GM23248 (cell line): ENCODE measurements around the gene RAMP1. TPM values are rescaled to one million over a fixed set of nuclear protein-coding genes. Genes with fewer than 3 reads are reported as not detected.

ENCODE experiments used
- DNase-seq: peaks from one replicate; pipeline ENCODE4 v3.0.0-alpha.2; 2015
- H2AFZ ChIP-seq: fragments of 200-600 bp; sonication (generic); 2 replicates; pipeline ENCODE4 v1.6.1; 2016; ENCODE audit warnings: antibody characterized with exemption
- H3F3A ChIP-seq: fragments of 200-600 bp; sonication (generic); 2 replicates; pipeline ENCODE4 v1.6.1; 2016; ENCODE audit warnings: mild to moderate bottlenecking, antibody characterized with exemption, mixed run types; ENCODE audit not compliant: insufficient read depth
- H3K27ac ChIP-seq: fragments of 200-600 bp; sonication (generic); 2 replicates; pipeline ENCODE4 v1.5.1; 2016; ENCODE audit warnings: mild to moderate bottlenecking
- H3K27me3 ChIP-seq: fragments of 200-600 bp; sonication (generic); replicated peaks from 2 replicates; pipeline ENCODE4 v1.6.1; 2016; ENCODE audit warnings: mild to moderate bottlenecking; ENCODE audit not compliant: insufficient read depth
- H3K36me3 ChIP-seq: fragments of 200-600 bp; sonication (generic); 2 replicates; pipeline ENCODE4 v1.6.1; 2016; ENCODE audit warnings: low read depth, mild to moderate bottlenecking
- H3K4me1 ChIP-seq: fragments of 200-600 bp; sonication (generic); 2 replicates; pipeline ENCODE4 v1.6.1; 2016; ENCODE audit warnings: mild to moderate bottlenecking; ENCODE audit not compliant: insufficient read depth
- H3K4me2 ChIP-seq: fragments of 200-600 bp; sonication (generic); one replicate; pipeline ENCODE4 v1.6.1; 2016; ENCODE audit warnings: mild to moderate bottlenecking; ENCODE audit not compliant: unreplicated experiment
- H3K4me3 ChIP-seq: fragments of 200-600 bp; sonication (generic); 2 replicates; pipeline ENCODE4 v1.5.1; 2016; ENCODE audit warnings: mild to moderate bottlenecking
- H3K79me2 ChIP-seq: fragments of 200-600 bp; sonication (generic); 2 replicates; pipeline ENCODE4 v1.6.1; 2016; ENCODE audit warnings: mild to moderate bottlenecking; ENCODE audit not compliant: insufficient read depth
- H3K9ac ChIP-seq: fragments of 200-600 bp; sonication (generic); 2 replicates; pipeline ENCODE4 v1.6.1; 2016; ENCODE audit warnings: mild to moderate bottlenecking
- H3K9me2 ChIP-seq: fragments of 200-600 bp; sonication (generic); 2 replicates; pipeline ENCODE4 v1.6.1; 2016; ENCODE audit warnings: mixed run types, mild to moderate bottlenecking, moderate library complexity; ENCODE audit not compliant: insufficient read depth
- H3K9me3 ChIP-seq: fragments of 200-600 bp; sonication (generic); one replicate; pipeline ENCODE4 v1.6.1; 2017; ENCODE audit warnings: low read depth
- H4K20me1 ChIP-seq: fragments of 200-600 bp; sonication (generic); 2 replicates; pipeline ENCODE4 v1.6.0; 2016; ENCODE audit not compliant: insufficient read depth
- EZH2 ChIP-seq: fragments of 200-600 bp; sonication (generic); IDR thresholded peaks from 2 replicates; pipeline ENCODE4 v1.6.1; 2018; ENCODE audit warnings: antibody characterized with exemption, mild to moderate bottlenecking; ENCODE audit not compliant: insufficient read depth, poor library complexity, severe bottlenecking
- EZH2phosphoT487 ChIP-seq: fragments of 200-600 bp; sonication (generic); IDR thresholded peaks from 2 replicates; pipeline ENCODE4 v1.6.1; 2018; ENCODE audit warnings: antibody characterized with exemption, moderate library complexity, mild to moderate bottlenecking, low read depth; ENCODE audit not compliant: insufficient read depth
- WGBS, 2 experiments: methylation state at CpG; one replicate each; pipeline ENCODE4 v1.1.6; 2015 to 2017; ENCODE audit warnings: low lambda C conversion rate in 2 of 2, low coverage in 1 of 2; ENCODE audit errors: missing lambda C conversion rate in 2 of 2; 5-methylcytosine and 5-hydroxymethylcytosine counted together
- in situ Hi-C: fragments of 300-500 bp; cut with MboI; formaldehyde crosslinking; loops from 2 replicates; pipeline ENCODE4 v1.15.0; 2020
- polyA plus RNA-seq: library from polyadenylated mRNA; unstranded; fragments of >200 nt; fragmentation: Nextera tagmentation; extraction: Ambion mirVana; gene quantifications from 2 replicates; pipeline ENCODE4 v1.2.1, GENCODE V29; 2016
- total RNA-seq: library from RNA; depleted of rRNA; stranded (reverse); fragments of >200 nt; shearing (Covaris generic); gene quantifications from 2 replicates; pipeline ENCODE4 v1.2.3, GENCODE V29; 2014

RAMP1 gene
- total and polyA plus RNA-seq, 2 experiments from 2014 or later, result 4.1 to 11.1 TPM

DNA sequence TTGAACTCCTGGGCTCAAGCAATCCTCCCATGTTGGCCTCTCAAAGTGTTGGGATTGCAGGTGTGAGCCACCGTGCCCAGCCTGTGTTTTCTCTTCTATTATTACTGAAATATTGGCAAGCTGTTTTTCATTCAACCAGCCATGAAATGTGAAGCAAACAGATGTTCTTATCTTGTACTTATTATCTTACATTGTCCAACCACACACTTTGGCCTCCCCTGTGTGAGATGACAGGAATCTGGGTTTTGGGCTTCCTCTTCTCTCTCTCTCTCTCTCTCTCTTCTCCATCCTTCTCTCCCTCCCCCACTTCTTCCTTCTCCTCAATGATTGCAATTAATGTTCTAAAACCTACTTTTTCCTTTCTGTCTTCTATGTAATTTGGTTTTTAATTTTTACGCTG is 33.1 kb downstream of the RAMP1 start:
- Histone ChIP-seq H3K9me2 (no peaks in the 10 kb centered on the region), H3K4me3 (no peak overlapping the region), H3K27ac (no peak overlapping the region), H3K9ac (no peak overlapping the region), H2AFZ (no peak overlapping the region), H3K4me2 (no peak overlapping the region), H3F3A (no peaks in the 10 kb centered on the region), H3K4me1 (peaks cover 9% of the 10 kb centered on the region), H3K27me3 (no peaks in the 10 kb centered on the region), H3K9me3 (no peaks in the 10 kb centered on the region), H4K20me1 (no peaks in the 10 kb centered on the region), H3K79me2 (no peaks in the 10 kb centered on the region), H3K36me3 (no peaks in the 10 kb centered on the region)
- TF ChIP-seq EZH2 (no peak), EZH2phosphoT487 (no peak)
- no peak for DNase-seq
- in situ Hi-C loops, result no loop called here
- WGBS, 2 experiments, result 100% methylated on average over 2 of the region's 2 CpGs

DNA sequence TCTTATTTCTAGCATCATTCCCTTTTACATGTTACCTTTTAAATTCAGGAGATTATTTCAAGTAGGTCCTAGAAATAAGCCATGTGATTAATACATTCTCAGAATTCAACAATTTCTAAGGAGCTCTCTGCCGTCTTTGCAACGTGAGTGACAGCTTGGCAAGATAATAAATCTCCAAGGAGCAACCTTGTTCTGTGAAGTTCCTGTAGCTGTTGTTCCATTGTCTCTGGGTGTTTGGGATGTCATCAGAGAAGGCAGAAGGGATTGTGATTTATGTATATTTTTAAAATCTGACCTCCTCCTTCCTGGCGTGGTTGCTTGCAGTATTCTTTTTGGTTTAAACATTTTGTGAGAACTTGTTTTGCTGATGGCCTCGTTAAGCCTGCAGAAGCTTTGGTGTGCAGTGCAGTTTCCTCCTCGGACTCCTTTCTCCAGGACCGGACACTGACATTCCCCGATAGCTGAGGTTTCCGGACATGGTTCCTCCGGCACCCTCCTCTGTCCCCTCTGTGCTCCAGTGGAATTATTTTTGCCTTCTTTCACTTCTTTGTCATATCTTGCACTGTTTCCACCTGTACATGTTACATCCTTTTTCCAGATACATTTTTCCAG is 33.7 kb downstream of the RAMP1 start:
- no peaks in the 10 kb centered on the region for H3K27me3 ChIP-seq
- in situ Hi-C loops, result no loop called here
- H3K27ac ChIP-seq, result no peak overlapping the region
- no peak for DNase-seq
- H3K36me3 ChIP-seq, result no peaks in the 10 kb centered on the region
- H3F3A ChIP-seq, result no peaks in the 10 kb centered on the region
- H2AFZ ChIP-seq, result no peak overlapping the region
- H3K9me3 ChIP-seq, result no peaks in the 10 kb centered on the region
- no peak overlapping the region for H3K9ac ChIP-seq
- H3K4me2 ChIP-seq, result no peak overlapping the region
- H3K4me3 ChIP-seq, result no peak overlapping the region
- 92 to 93% methylated on average over 9 of the region's 9 CpGs for WGBS, 2 experiments
- peaks cover 10% of the 10 kb centered on the region for H3K4me1 ChIP-seq
- TF ChIP-seq EZH2phosphoT487 (no peak), EZH2 (no peak)
- H3K9me2 ChIP-seq, result no peaks in the 10 kb centered on the region
- H3K79me2 ChIP-seq, result no peaks in the 10 kb centered on the region
- H4K20me1 ChIP-seq, result no peaks in the 10 kb centered on the region

DNA sequence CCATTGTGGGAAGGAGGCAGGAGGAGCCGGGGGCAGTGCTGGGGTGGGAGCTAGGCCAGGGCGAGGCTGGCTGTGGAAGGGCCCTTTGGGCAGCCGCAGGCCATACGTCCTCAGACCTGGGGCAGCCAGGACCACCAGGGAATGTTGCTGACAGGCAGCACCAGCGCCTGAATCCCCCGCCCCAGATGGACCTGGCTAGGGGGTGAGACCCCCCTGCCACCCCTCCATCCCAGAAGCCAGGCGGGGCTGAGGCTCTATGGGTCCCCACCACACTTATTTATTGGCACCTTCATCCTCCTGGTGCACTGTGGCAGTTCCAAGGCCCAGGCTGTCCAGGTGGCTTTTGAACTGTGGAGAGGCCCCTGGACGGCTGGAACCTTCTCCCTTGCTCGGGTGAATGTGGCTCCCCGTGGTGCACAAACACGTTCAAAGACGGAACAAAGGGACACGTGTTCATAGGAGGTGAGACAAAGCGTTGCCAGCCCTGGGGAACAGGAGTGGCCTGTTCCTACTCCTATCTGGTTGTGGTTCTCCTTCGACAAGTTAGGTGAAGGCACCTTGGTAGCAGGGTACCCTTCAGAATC is 35.1 kb downstream of the RAMP1 start:
- H3K27me3 ChIP-seq, result no peaks in the 10 kb centered on the region
- no peak overlapping the region for H3K9ac ChIP-seq
- H3K27ac ChIP-seq, result no peak overlapping the region
- H3K9me2 ChIP-seq, result no peaks in the 10 kb centered on the region
- no peaks in the 10 kb centered on the region for H3K36me3 ChIP-seq
- DNase-seq, result no peak
- no peak overlapping the region for H2AFZ ChIP-seq
- no peaks in the 10 kb centered on the region for H3K79me2 ChIP-seq
- no peaks in the 10 kb centered on the region for H3K9me3 ChIP-seq
- H3K4me2 ChIP-seq, result no peak overlapping the region
- H3F3A ChIP-seq, result no peaks in the 10 kb centered on the region
- 0 out of 2 replicates have a peak, but pooled peaks cover 4% of the 10 kb centered on the region for H3K4me1 ChIP-seq
- TF ChIP-seq EZH2phosphoT487, result no peak
- no peak for TF ChIP-seq EZH2
- H4K20me1 ChIP-seq, result no peaks in the 10 kb centered on the region
- 93% methylated on average over 12 to 15 of the region's 15 CpGs for WGBS, 2 experiments
- H3K4me3 ChIP-seq, result no peak overlapping the region
- in situ Hi-C loops, result no loop called here

GRCh38 chr2:237894986-237895543 is 35.6 kb downstream of the RAMP1 start:
- no peaks in the 10 kb centered on the region for H4K20me1 ChIP-seq
- H3K4me2 ChIP-seq, result no peak overlapping the region
- no peak overlapping the region for H3K4me3 ChIP-seq
- no peak for DNase-seq
- H3K27ac ChIP-seq, result no peak overlapping the region
- TF ChIP-seq EZH2phosphoT487, result no peak
- no peak for TF ChIP-seq EZH2
- no peak overlapping the region for H2AFZ ChIP-seq
- 87 to 93% methylated on average over 12 of the region's 12 CpGs for whole genome bisulfite sequencing, 2 experiments
- H3K4me1 ChIP-seq, result 0 out of 2 replicates have a peak, but pooled peaks cover 4% of the 10 kb centered on the region
- H3K27me3 ChIP-seq, result no peaks in the 10 kb centered on the region
- no peaks in the 10 kb centered on the region for H3K9me2 ChIP-seq
- no peaks in the 10 kb centered on the region for H3F3A ChIP-seq
- H3K9me3 ChIP-seq, result no peaks in the 10 kb centered on the region
- in situ Hi-C loops, result no loop called here
- no peaks in the 10 kb centered on the region for H3K36me3 ChIP-seq
- H3K9ac ChIP-seq, result no peak overlapping the region
- no peaks in the 10 kb centered on the region for H3K79me2 ChIP-seq
